ENCODE measurements around the gene ZDHHC13.

Gene ZDHHC13

GRCh38 chr11:19208959-19209546, 92.1 kb downstream of the ZDHHC13 start:
- DNase-seq: no peak

GRCh38 chr11:19209617-19210370, 92.8 kb downstream of the ZDHHC13 start:
- DNase-seq: no peak

- DNase-seq: no peak
These were observed 99.1 kb downstream of the ZDHHC13 start for GRCh38 chr11:19216021-19216420.

GRCh38 chr11:19216709-19217374, 99.9 kb downstream of the ZDHHC13 start:
- no peak for DNase-seq

- DNase-seq: no peak
These were observed 101.2 kb downstream of the ZDHHC13 start for GRCh38 chr11:19218216-19218615.

GRCh38 chr11:19218786-19219460, 102.0 kb downstream of the ZDHHC13 start:
- no peak for DNase-seq

- DNase-seq: no peak
These were observed 104.1 kb downstream of the ZDHHC13 start for GRCh38 chr11:19220903-19221724.

- DNase-seq: peak; percentile 76
These were observed 108.2 kb downstream of the ZDHHC13 start for GRCh38 chr11:19225123-19225522.

GRCh38 chr11:19225581-19225980, 108.6 kb downstream of the ZDHHC13 start:
- peak; percentile 81 for DNase-seq
